ENCODE measurements around the gene MAPK11.
"Not testable (repeated sequence)": the region's sequence is repeated elsewhere in the genome, so short reads cannot be mapped to it uniquely, and the experiment has no call there.

The MAPK11 gene

DNA sequence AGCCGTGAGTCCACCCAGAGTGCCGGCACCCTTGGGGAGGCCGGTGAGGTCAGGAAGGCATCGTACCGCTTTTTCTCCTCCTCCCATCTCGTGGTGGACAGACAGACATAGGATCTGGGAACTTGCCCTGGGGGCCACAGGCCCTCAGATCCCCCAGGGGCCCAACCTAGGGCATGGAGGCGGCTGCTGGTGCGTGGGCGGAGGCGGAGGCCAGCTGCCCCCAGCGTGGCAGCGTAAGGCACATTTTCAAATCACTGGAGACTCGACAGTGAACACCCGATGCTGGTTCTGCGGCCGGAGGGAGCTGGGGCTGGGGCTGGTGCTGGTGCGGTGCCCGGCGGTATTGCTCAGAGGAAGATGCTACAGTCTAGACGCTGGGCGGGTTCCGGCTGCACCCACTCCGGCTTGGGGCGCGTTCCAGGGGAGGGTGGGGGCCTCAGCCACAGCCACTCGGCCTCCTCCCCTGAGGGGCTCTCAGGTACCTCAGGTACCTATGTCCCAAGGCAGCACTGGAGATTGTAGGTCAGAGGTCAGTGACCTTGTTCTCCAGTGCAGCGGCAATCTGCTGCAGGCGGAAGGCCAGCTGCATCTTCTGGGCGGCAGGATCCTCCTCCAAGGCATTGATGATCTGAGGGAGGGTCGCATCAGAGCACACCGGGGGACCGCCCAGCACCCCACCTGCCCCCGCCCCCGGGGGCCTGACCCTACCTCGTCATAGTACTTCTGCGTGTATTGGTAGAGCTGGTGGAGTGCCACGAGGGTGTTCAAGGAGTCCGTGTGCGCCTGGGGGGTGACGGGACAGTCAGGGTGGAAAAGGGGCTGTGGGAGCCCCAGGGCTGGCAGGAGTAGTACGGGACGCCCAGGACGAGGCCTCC is 5.2 kb upstream of the MAPK11 start:
- no peak for DNase-seq

DNA sequence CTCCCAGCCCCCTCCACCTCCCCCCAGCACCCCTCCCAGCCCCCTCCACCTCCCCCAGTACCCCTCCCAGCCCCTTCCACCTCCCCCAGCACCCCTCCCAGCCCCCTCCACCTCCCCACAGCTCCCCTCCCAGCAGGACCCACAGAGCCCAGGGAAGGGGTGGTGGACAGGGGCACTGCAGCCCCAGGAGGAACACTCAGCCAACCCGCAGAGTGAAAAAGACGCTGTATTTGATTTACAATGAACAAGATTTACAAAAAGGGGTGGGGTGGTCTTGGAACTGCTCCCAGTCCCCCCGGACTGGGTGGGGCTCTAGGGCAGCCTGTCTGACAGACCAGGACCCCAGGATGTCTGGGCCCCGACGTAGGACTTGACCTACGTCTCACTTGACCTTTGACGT is 4.6 kb upstream of the MAPK11 start:
- no peak for DNase-seq

DNA sequence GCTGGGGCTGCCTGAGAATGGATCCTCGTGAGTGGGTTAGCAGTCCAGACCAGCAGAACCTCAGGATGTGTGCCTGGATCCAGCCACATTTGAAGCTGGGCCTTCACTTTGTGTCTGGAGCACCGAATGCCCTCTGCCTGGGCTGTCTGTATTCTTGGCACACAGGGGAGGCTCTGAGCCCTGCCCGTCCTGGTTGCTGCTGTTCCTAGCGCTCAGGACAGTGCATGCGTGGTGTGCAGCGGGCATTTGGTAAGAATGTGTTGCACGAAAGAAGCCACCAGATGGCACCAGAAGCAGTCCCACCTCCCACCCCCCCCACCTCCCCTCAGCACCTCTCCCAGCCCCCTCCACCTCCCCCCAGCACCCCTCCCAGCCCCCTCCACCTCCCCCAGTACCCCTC is 4.1 kb upstream of the MAPK11 start:
- DNase-seq, result no peak

DNA sequence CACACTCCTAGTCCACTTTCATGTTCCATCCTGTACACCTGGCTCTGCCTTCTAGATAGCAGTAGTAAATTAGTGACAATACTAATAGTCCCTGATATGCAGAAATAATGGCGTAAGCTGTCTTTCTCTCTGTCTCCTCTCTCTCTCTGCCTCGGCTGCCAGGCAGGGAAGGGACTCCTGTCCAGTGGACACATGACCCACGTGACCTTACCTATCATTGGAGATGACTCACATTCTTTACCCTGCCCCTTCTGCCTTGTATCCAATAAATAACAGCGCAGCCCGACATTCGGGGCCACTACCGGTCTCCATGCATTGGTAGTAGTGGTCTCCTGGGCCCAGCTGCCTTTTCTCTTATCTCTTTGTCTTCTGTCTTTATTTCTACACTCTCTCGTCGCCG is 3.6 kb upstream of the MAPK11 start:
- DNase-seq, result not testable (repeated sequence)

DNA sequence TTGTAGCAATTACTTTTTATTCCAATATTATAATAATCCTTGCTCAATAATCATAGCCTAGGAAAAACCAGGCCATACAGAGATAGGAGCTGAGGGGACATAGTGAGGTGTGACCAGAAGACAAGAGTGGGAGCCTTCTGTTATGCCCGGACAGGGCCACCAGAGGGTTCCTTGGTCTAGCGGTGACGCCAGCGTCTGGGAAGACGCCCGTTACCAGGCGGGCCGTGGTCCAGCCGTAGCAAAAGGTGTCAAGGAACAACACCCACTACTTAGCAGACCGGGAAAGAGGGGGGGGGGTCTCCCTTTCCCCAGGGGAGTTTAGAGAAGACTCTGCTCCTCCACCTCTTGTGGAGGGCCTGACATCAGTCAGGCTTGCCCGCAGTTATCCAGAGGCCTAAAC is 3.2 kb upstream of the MAPK11 start:
- not testable (repeated sequence) for DNase-seq

DNA sequence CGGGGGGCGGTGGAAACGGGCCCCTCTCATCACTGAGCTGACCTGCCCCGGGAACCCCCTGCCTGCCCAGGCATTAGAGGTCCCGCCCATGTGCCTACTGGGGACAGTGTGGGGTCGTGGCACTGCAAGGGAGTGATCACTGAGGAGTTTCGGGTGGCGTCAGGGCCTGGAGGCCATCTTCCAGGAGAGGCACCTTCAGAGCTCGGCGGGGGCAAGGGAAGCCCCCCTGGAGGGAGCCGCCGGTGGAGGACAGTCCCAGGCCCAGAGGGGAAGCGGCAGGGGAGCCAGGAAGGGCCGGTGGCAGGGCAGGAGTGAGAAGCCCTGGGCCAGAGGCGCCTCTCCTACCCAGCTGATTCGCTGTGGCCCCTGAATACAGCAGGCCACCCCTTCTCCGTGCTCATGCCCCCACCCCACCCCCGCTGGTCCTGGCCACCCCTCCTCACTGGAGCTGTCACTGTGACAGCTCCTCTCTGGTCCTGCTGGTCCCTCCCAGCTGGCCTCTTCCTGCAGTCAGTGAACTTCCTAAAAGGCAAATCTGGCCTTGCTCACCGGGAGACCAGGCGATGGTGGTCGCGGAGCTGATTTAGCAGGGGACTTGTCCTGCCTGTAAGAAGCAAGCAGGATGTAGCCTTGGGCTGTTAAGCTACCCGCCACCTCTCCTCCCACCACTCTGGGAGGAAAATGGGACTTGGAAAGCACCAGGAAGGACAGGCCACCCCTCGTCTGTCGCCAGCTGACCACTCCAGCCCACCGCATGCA is 2.0 kb upstream of the MAPK11 start:
- no peak for DNase-seq

DNA sequence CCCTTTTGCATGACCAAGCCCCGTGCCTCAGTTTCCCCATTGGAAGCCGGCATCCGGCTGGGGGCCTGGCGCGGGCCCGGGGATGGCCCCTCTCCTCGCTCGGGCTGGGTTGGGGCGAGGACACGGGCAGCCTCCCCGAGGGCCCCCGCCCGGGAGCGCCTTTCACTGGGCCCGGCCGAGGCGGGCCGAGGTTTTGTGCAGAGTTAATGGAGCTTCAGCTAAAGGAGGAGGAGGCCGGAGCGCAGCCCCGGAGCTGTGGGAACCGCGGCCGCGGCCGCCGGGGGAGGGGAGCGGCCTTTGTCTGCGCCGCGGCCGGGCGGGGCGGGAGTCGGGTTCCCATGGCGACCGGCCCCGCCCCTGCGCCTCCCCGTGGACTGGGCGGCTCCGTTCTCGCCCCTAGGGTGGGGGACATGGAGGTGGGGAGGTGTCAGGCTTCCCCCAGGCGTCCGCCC is 1.4 kb upstream of the MAPK11 start:
- peak; percentile 12 for DNase-seq

DNA sequence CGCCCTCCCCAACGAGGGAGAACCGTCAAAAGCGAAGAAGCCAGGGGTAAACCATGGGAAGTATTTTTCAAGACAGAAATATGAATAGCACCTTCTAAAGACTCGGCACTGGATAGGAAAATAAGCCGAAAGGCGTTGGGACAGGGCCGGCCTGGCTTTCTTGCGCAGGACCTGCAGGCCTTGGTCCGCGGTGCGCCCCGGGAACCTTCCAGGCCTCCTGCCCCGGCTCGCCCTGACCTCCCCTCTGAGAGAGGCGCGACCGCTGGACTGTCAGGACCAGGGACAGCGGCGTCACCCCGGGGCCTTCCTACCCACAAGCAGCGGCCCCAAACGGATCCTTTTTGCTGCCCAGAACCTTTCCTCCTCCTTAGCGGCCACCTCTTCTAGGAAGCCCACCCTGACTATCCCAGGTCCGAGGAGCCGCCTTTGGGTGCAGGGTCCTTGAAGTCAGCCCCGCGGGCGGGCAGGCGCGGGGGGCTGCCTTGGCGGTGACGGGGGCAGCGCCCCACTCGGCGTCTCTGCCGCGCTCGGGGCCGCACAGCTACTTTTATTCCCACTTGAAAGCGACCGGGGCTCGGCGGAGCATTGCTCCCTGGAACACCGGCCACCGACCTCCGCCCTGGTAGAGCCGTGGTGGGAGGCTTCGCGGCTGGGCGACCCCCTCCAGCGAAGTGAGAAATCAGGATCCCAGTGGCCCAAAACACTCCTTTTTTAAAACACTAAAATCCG is 650 bp upstream of the MAPK11 start:
- DNase-seq, result peak; percentile 49

DNA sequence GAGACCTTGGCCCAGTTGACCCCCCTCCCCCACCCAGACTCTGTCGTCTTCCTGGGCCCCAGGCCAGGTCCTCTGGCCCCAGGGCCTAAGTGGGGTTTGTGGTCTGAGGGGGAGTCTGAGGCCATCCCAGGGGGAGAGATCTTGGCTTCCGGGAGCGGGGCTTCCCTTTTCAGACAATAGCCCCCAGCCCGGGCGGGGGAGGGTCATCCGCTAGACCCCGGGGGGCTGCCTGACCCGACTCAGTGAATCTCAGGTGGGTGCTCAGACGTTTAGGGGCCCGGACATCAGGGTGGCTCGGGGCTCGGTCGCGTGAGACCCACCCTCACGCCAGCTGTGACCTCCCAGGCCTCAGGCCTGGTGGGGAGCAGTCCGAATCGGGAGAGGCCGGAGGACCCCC is 609 bp downstream of the MAPK11 start:
- no peak for DNase-seq

DNA sequence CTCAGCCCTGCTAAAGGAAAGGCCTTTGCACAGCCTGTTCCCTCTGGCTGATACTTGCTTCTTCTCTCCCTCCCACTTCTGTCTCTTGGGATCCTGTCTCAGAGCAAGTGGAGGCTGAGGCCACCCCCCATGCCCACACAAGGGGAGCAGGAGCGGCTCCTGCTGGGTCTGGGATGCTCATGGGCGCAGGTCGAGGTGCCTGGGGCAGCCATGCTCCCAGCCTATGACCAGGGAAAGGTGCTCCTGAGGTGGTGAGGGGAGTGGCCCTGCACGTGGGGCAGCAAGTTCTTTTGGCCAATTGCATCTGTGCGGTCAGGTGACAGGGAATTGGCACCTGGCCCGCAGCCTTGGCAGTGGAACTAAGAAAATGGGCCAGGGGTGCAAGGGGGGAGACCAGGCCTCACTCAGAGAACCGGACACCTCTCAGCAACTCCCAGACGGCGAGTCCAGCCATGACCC is 1.5 kb downstream of the MAPK11 start:
- DNase-seq, result no peak

DNA sequence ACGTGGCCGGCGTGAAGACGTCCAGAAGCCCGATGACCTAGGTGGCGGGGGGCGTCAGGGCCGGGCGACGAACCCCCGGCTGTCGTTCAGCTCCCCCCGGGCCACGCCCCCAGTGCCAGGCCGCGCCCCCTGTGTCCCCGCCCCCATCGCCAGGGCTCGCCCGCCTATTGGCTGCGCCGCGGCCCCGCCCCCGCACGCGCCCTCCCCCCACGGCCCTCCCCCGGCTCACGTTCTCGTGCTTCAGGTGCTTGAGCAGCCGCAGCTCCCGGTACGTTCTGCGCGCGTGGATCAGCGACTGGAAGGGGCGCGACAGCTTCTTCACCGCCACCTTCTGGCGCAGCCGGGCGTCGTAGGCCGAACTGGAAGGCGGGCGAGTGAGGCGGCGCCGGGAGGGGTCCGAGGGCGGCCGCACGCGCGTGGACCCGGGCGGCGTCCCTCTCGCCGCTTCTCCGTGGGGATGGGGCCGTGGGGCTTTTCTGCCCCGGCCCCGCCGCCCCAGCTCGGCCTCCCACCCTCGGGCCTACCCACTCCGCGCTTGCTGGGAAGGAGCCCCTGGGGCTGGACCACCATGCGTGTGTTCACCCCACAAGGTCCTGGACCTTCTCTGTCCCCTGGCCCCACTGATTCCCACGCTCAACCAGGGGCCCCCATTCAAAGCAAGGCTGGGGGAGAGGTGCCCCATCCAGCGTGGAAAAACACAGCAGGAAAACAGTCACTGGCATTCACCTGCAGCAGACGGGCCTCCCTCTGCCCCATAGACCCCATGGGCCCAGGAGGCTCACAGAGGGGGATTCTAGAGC is 2.4 kb downstream of the MAPK11 start:
- DNase-seq, result peak; percentile 32

DNA sequence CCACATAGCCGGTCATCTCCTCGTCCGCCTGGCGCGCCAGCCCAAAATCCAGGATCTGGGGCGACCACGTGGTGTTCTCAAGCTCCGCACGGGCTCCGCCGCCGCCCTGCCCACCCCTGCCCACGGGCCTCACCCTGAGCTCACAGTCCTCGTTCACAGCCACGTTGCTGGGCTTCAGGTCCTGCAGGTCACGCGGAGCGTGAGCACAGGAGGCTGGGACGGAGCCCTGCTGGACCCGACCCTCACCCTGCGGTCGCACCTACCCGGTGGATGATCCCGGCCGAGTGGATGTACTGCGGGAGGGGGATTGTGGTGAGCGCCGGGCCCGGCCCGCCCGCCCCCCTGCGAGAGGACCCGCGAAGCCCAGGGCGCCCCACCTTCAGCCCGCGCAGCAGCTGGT is 3.2 kb downstream of the MAPK11 start:
- DNase-seq, result no peak

DNA sequence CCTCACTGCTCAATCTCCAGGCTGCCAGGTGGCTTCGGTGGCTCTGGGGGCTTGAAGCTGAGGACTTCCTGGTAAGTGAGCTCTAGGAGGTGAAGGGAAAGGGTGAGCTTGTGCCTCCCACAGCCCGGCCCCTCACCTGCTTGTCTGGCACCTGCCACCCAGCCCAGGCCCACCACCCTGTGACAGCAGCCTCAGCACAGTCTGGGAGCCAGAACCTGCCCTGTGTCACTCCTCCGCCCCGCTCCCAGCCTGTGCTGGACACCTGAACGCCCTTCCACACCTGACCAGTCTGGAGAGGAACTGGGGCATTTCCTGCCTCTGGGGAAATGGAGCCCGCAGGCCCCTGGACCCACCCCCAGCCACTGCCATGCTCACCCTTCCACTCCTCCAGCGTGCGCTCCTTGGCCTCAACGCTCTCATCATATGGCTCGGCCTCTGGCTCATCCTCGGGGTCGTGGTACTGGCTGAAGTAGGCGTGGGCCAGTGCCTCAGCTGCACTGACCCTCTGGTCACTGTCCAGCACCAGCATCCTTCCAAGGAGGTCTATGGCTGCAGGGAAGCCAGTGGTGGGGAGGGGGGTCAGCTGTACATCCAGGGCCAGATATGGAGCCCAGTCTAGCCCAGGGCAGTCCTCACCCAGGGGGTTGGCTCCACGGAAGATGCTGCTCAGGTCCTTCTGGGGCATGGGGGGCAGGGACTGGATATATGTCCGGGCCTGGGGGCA is 5.1 kb downstream of the MAPK11 start:
- DNase-seq, result no peak

DNA sequence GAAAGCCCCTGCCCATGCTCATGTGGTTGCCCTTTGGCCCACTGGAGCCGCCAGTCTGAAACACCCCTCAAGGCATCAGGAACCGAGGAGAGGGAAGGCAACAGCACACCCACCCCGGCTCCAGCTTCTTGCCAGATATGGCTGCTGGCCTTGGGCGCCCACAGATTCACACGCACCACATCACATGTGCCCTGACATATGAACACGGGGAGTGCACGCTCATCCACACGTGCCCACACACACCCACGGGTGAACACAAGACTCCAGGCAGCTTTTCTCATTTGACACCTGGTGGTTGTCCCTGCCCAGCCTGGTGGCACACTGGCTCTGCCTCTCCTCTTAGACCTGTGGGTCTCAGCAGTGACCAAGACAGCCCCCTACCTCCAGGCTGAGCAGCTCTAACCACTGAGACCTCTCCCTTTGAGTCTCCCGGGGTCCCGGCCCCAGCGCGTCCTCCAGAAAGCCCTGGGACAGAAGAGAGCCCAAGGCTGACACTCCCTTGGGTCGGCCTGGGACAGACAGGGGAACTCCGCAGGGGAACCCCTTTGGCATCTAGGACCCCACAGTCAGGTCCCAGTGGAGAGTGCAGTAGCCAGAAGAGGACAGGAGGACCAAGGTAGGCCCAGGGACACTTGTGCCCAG is 6.0 kb downstream of the MAPK11 start:
- DNase-seq, result no peak

DNA sequence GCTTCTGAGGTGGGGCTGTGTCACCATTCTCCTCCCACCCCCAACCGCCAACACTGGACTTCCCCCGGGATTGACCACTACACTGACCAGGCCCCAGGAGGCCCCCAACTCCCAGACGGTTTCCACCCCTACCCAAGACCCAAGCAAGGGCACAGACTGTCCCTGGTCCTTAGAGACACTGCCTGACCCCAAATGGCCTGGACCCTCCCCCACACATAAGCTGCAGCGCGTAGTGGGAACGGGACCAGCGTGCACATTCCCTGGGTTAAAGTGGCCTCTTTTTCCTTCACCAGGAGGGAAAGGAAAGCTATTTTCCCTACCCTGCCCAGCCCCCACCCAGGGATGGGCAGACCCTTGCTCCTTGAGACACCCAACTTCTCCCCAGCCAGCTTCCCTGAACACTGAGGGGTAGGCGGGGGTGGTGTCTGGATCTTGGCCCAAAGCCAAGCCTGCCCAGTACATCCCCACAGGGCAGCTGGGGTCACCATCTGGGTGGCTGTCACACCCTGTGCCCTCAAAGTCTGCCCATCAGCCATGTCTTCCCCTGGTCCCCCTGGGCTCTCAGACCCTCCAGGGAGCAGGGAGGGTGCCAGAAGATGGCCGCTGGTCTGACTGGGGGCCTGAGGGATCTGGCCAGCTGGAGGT is 7.1 kb downstream of the MAPK11 start:
- no peak for DNase-seq

DNA sequence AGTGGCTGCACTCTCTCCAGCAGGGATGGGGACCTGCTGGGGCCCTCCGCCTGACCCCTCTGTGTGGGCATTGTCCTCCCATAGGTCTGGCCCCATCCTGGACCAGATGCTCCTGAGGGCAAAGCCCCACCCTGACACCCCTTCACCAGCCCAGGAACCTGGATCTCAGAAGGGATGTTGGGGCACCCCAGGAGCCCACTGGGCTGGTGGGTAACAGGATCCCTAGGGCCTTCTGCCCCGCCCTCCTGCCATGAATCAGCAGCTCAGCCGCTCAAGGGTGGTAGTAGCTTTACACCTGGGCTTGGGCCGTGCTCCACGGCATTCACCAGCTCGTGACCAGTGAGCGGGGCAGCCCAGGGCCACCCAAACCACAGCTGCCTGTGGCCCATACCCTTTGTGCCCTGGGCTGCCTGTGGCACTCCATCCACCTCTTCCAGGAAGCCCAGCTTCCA is 7.7 kb downstream of the MAPK11 start:
- DNase-seq, result no peak

DNA sequence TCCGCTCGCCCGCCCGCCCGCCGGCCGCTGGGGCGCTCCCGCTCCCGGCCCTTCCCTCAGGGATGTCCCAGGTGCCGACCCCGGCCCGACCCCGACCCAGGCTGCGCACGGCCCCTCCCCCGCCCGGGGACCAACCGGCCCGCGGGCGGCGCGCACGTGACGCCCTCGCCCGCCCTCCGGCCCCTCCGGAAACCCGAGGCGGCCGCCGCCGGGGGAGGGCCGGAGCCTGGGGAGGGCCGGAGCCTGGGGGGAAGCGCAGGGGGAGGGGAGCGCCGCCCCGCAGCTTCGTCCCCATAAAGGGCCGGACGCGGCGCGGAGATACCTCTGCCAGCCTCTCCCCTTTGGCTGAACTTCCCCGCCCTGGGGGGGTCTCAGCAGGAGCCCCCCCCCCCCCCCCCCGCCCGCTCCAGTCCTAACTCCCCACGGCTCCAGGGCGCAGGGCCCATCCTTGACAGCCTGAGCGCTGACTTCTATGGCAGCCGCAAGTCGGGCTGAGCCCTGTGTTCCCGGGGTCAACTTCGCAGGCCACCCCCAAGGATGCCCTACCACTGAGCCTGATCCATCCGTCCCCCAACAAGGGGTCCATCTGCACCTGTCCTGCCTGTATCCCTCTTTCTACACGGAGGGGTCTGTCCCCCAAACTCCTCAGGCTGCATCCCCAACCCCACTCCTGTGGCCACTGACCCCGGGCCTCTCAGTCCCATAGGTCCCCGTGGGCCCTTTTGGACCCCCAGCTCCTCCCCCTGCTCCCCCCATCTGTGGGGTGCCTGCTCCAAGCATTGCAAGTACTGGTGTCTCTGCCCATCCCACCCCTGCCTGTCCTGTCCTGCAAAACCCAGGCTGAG is 8.3 kb downstream of the MAPK11 start, which contains the start of gene MAPK12:
Gene MAPK12, minus strand, starts transcription at position 69 of the 845 bp plus-strand sequence. CDS start 174 bp downstream, outside the sequence.
- DNase-seq, result no peak

DNA sequence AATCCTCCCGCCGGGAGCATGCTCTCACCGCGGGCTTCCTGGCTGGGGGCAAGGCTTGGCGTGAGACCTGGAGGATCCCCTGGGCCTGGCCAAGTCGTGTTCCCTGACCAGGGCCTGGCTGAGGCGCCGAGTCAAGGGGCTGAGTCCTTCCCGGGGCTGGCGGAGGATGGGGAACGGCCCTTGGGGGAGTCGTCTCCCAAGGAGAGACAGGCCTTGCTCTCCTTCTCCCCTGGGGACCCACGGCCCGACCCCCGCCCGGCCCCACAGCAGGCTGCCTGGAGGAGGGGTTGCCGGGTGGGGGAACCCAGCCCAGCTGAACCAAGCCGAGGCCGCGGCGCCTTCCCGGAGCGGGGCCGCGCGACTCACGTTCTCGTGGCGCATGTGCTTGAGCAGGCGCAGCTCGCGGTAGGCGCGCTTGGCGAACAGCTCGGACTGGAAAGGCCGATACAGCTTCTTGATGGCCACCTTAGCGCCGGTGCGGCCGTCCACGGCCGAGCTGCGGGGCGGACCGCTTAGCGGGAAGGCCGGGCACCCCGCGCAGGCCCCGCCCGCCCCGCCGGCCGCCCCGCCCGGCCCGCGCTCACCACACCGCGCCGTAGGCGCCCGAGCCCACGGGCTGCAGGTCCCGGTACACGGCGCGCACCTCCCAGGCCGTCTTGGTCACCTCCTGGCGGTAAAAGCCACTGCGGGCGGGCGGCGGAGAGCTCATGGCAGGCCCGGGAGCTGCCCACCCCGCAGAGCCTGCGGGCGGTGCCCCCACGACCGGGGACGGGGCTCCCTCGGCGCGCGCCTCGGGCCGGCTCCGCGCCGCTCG is 9.2 kb downstream of the MAPK11 start:
- DNase-seq, result no peak

DNA sequence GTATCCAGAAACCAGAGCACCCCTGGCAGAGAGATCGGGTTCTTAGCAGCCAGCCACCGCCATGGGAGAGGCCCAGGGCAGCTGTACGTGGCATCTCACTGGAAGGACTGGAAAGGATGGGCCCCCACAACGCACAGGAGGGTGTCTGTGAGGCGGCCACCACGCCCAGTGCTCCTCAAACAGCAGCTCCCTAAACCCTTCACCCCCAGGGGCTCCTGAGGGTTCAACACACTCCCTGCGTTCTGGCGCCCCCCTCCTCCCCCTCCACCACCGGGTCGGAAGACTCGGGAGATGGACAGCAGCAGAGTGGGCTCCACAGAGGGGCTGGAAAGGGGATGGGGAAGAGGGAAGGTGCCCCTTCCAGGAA is 9.8 kb downstream of the MAPK11 start:
- no peak for DNase-seq

Measured in effector CD8-positive, alpha-beta T cell (primary cell).